ENCODE results near the gene FBXL17.

FBXL17 gene

GRCh38 chr5:107943923-107944322, 438.0 kb downstream of the FBXL17 start:
- no peak for TF ChIP-seq ZNF274 (IDR thresholded peaks at IDR 0.05; ENCODE audit: low read depth, low read length)
- no peak overlapping the region for H3K4me3 ChIP-seq (ENCODE audit: low read length)

GRCh38 chr5:107941036-107941435, 440.9 kb downstream of the FBXL17 start:
- TF ChIP-seq ZNF274 (IDR thresholded peaks at IDR 0.05; ENCODE audit: low read depth, low read length), result no peak
- H3K4me3 ChIP-seq (ENCODE audit: low read length), result no peak overlapping the region

DNA sequence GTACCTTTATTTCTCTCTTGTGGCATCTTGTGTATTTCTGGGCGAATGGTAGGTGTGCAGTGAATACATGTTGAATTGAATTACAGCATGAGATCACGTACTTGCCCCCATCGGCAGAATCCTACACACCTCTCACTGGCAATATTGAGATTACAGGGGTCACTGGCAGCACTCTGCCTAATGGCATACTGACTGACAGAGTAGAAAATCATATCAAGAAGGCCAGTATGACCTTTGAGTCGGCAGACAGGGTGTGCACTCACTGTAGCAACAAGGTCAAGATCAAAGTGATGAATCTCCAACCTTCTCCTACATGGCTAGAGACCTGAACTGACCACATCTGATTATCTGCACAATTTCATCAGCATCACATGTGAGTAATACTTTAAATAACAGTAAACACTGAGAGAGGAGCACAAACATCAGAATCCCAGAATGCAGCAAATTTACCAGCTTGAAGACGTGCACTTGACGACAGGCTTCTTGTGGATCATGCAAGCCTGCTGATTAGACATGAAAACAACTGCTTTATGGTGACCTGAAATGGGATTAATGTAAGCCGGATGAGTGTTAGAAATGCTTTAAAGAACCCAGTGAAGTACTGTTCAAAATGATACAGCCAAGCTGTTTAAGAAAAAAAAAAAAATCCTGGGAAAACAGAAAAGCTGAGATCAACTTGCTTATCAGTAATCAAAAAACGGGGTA, 444.1 kb downstream of the FBXL17 start:
- TF ChIP-seq ZNF274 (IDR thresholded peaks at IDR 0.05; ENCODE audit: low read depth, low read length), result no peak
- H3K4me3 ChIP-seq (ENCODE audit: low read length), result no peak overlapping the region

DNA sequence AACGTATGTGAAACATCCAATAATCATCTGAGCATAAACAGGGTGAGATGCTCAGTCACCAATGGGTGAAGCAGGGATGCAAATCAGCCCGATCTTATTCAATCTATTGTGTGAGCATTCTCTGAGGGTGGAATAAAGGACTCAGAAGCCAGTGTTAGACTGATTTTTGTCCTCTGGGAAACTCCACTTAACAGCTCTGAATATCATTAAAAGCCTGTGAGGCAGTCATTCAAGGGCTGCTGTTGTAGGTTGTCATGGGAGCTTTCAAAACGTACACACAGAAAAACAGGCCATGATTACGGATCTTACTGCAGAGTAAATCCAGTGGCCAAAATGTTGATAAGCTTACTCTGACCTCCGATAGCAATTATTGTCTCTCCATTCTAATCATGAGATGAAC, 444.7 kb downstream of the FBXL17 start:
- no peak overlapping the region for H3K4me3 ChIP-seq (ENCODE audit: low read length)
- TF ChIP-seq ZNF274 (IDR thresholded peaks at IDR 0.05; ENCODE audit: low read depth, low read length), result no peak

DNA sequence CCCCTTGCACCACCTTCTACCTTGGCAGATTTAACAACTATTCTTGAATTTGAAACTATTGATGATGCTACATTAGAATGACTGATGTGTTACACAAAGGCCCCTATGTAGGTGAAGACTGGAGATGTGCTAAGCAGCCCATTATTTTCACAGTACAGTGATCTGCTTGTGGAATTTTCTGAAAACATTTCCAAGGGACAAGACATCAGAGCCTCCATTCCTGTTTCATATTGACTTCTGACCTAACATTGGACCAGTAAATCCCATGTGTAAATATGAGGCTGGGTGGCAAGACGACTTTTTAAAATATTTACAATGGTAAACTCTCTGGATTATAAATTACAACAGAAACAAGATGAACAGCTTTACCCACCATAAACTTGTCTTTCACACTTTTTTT, 445.4 kb downstream of the FBXL17 start:
- no peak for TF ChIP-seq ZNF274 (IDR thresholded peaks at IDR 0.05; ENCODE audit: low read depth, low read length)
- no peak overlapping the region for H3K4me3 ChIP-seq (ENCODE audit: low read length)

GRCh38 chr5:107935645-107936044, 446.3 kb downstream of the FBXL17 start:
- no peak for TF ChIP-seq ZNF274 (IDR thresholded peaks at IDR 0.05; ENCODE audit: low read depth, low read length)
- H3K4me3 ChIP-seq (ENCODE audit: low read length), result no peak overlapping the region

DNA sequence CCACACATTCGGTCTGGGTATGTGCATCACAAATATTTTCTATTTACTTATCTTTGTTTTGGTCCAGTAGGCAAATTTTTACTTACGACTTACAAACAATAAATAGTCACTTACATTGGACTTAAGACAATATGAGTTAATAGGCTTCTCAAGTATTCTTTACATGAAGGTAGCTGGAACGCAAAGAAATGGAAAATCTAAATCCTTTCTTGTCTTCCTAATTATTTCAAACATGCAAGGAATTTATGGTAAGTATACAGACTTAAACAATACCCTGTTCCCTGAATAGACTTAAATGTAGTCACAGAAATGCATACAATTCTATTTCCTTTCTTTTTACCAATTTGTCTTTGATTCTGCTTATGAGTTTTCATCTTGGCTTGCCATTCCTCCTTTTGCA, 448.6 kb downstream of the FBXL17 start:
- TF ChIP-seq ZNF274 (IDR thresholded peaks at IDR 0.05; ENCODE audit: low read depth, low read length), result no peak
- H3K4me3 ChIP-seq (ENCODE audit: low read length), result no peak overlapping the region

DNA sequence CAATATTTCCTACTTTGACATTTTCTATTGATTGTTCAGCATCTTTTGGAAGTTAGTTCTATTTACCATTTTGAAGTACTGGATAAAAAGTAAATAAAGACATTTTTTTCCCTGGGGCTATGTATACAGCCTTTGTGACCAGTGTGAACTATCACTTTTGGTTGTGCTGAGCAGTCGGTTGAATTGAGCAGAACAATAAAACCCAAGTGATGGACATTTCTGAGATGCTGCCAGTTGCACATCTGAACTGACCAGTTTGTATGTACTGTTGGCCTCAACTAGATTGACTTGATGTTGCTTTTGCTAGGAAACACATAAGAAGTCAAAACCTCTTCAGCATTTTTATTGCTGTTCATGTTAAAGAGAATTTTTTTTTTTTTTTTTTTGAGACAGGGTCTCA, 451.0 kb downstream of the FBXL17 start:
- no peak for TF ChIP-seq ZNF274 (IDR thresholded peaks at IDR 0.05; ENCODE audit: low read depth, low read length)
- no peak overlapping the region for H3K4me3 ChIP-seq (ENCODE audit: low read length)

- no peak overlapping the region for H3K4me3 ChIP-seq (ENCODE audit: low read length)
- no peak for TF ChIP-seq ZNF274 (IDR thresholded peaks at IDR 0.05; ENCODE audit: low read depth, low read length)
Measured at GRCh38 chr5:107930092-107930491, 451.8 kb downstream of the FBXL17 start.

DNA sequence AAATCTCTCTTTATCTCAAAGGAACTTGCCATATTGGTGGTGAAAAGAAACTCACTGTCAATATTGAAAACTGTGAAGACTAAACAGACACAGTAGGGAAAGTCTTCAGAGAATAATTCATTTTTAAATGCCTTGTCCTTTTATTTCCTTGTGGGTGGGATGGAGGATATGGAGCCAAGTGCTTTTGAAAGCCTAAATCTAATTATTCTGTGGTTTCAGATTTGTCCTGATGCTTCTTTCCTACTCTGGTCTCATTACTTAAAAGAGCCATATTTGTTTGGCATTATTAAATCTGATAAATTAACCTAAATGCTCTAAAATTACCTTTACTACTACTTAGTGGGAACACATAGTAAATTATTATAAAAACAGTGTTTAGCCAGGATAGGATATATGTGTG, 452.8 kb downstream of the FBXL17 start:
- no peak overlapping the region for H3K4me3 ChIP-seq (ENCODE audit: low read length)

GRCh38 chr5:107926121-107926520, 455.8 kb downstream of the FBXL17 start:
- H3K4me3 ChIP-seq (ENCODE audit: low read length), result no peak overlapping the region
- no peak for TF ChIP-seq ZNF274 (IDR thresholded peaks at IDR 0.05; ENCODE audit: low read depth, low read length)

More for the DNA sequence above, 452.8 kb downstream of the FBXL17 start:
- TF ChIP-seq ZNF274 (IDR thresholded peaks at IDR 0.05; ENCODE audit: low read depth, low read length), result no peak

DNA sequence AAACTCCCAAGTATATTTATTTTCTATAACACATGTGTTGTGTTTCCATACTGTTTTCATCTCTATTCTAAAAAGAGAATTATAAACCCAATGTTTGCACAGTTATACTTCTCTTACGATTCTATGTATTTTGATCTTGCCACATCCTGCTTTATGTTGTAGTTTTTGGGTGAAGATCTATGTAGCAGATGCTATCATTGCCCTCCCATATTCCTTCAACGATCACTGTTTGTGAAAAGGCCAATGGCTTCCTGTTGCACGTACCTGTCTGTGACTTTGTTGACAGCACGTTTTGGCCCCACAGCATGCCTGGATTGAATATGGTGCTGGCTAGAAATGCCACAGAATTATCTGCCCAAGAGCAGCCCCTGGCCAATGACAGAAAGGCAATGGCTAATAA, 456.7 kb downstream of the FBXL17 start:
- TF ChIP-seq ZNF274 (IDR thresholded peaks at IDR 0.05; ENCODE audit: low read depth, low read length), result no peak
- H3K4me3 ChIP-seq (ENCODE audit: low read length), result no peak overlapping the region

DNA sequence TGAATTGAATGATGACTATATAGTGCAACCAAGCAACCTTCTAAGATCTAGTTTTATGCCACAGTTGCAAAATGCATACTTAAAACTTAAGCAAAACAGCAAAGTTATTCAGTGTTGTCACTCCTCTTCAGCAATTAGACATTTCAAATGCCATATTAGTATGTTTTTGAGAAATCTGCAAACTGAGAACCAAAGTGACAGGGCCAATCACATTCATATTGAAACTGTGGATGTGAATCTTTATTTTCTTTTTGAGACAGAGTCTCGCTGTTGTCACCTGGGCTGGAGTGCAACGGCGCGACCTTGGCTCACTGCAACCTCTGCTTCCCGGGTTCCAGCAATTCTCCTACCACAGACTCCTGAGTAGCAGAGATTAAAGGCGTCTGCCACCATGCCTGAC, 461.9 kb downstream of the FBXL17 start:
- no peak overlapping the region for H3K4me3 ChIP-seq (ENCODE audit: low read length)
- TF ChIP-seq ZNF274 (IDR thresholded peaks at IDR 0.05; ENCODE audit: low read depth, low read length), result no peak

DNA sequence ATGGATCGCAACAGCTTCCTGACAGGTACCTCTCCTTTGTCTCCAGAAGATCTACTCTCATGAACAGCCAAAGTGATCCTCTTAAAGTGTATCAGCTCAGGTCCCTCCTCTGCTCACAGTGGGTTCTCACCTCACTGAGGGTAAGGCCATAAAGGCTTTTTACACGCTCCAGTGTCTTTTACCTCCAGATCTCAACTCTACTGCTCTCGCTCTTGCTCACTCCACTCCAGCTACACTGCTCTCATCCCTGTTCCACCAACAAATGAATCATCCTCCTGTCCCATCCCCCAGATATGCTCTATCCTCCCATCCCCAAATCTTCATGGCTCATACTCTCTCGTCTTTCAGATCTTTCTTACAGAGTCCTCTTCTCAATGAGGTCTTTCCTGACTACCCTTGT, 462.5 kb downstream of the FBXL17 start:
- TF ChIP-seq ZNF274 (IDR thresholded peaks at IDR 0.05; ENCODE audit: low read depth, low read length), result no peak
- no peak overlapping the region for H3K4me3 ChIP-seq (ENCODE audit: low read length)

DNA sequence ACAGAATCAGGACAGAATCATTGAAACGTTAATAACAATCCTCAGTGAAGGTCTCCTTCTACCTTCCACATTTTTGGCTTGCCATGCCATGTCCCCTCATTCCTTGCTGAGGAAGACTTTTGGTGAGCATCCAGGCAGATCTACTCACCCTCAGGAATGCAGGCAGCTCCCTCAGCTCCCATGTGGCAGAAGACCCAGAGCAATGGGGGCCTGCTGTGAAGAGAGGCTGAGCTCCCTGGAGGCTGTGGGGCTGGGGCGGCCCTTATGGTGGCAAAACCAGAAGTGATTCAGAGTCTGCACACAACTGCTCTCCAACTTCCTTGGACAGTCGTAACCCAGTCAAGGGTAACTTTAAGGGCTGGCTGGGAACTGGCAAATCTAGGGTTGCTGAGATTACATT, 463.9 kb downstream of the FBXL17 start:
- no peak overlapping the region for H3K4me3 ChIP-seq (ENCODE audit: low read length)
- TF ChIP-seq ZNF274 (IDR thresholded peaks at IDR 0.05; ENCODE audit: low read depth, low read length), result no peak
